ENCODE data around the gene JPT2. TPM values are rescaled to one million over a fixed set of nuclear protein-coding genes. Genes with fewer than 3 reads are reported as not detected.
A peak's percentile ranks its signal among the peaks of the same experiment; 100 is the strongest.
"Not testable (repeated sequence)": the region's sequence is repeated elsewhere in the genome, so short reads cannot be mapped to it uniquely, and the experiment has no call there.

The JPT2 gene
- polyA plus RNA-seq, 4 donors, result 76.4 to 95.3 (median 82.2) TPM

DNA sequence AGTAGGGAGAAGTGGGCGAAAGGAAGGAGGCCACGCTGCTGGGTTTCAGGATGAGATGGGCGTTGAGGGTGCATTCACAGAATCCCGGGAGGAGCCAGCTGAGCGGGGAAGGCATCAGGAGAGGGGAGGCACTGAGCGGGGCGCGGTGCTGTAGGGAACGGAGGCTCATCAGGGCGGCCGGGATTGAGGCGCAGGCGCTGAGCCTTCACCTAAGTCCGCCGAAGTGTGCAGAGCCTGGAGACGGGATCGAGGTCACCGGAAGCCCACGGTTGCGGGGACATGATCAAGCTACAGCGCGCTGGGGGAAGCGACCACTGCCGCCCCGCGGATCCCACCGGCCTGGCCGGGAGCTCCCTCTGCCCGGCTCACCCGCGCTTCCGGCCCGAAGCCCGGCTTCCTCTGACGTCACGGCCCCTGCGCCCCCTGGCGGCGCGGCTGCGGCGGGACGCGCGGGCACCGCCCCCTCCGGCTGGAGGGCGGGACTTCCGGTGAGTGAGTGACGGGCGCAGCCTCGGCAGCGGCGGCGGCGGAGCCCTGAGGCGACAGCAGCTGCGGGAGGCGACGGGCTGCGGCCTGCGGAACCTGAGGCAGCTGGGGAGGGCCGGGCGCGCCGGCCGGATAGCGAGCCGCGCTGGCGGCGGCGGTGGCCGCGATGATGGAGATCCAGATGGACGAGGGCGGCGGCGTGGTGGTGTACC, 27.8 kb downstream of the JPT2 start, which contains the start of gene MAPK8IP3:
Gene MAPK8IP3 (plus strand): TSS at position 508 of the 698 bp plus-strand sequence. CDS start 145 bp downstream, at position 653.
- peak; percentile 86 to 91 (median 86) for DNase-seq (ENCODE audit: low read depth in 4 of 4, low spot score in 3 of 4)

DNA sequence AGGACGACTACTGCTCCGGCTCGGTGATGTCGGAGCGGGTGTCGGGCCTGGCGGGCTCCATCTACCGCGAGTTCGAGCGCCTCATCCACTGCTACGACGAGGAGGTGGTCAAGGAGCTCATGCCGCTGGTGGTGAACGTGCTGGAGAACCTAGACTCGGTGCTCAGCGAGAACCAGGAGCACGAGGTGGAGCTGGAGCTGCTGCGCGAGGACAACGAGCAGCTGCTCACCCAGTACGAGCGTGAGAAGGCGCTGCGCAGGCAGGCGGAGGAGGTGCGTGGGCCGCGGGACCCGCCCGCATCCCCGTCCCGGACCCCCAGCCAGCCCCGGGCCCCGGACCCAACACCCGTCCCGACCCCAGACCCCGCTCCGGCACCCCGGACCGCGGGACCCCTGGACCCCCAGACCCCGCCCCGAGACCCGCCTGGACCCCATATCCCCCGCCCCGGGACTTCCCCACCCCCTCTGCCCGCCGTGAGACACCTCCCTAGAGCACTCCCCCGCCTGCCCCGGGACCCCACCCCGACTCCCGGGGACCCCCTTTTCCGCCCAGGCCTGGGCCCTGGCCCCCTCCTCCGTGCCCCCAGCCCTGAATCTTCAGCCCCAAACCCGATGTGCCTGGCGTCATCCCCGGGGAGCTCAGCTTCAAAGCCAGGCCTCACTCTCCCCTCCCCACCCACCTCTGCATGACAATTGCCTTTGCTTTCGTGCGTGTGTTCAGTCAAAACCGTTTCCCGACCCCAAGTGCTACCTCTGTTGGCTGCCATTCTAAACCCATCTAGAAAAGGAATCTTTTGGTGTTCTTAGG, 28.5 kb downstream of the JPT2 start:
- DNase-seq (ENCODE audit: low read depth in 4 of 4, low spot score in 3 of 4), result no peak

DNA sequence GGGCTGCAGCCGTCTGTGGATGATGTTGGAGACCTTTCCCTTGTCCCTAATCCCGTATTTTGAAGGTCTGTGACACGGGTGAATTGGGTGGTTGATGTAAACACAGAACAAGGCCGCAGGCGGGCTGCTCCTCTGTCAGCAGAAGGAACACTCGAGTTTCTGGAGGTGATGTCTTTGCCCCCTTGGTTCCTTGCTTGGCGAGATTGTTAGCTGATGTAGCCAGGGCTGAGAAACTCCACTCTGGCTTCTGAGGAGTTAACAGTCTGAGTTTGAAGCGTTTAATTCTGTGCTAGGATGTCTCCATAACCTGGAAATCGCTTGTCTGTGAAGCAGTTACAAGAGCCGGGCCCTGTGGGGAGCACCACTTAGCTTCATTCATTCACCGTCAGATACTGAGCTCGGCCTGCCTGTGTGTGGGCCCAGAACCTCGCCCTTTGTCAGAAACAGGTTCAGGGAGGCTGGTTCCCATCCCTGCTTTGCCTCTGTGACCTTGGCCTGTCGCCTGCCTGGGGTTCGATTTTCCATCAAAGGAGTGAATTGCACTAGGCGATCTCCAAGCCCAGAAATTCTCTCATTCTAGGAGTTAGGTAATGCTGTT, 29.2 kb downstream of the JPT2 start:
- no peak for DNase-seq (ENCODE audit: low read depth in 4 of 4, low spot score in 3 of 4)

DNA sequence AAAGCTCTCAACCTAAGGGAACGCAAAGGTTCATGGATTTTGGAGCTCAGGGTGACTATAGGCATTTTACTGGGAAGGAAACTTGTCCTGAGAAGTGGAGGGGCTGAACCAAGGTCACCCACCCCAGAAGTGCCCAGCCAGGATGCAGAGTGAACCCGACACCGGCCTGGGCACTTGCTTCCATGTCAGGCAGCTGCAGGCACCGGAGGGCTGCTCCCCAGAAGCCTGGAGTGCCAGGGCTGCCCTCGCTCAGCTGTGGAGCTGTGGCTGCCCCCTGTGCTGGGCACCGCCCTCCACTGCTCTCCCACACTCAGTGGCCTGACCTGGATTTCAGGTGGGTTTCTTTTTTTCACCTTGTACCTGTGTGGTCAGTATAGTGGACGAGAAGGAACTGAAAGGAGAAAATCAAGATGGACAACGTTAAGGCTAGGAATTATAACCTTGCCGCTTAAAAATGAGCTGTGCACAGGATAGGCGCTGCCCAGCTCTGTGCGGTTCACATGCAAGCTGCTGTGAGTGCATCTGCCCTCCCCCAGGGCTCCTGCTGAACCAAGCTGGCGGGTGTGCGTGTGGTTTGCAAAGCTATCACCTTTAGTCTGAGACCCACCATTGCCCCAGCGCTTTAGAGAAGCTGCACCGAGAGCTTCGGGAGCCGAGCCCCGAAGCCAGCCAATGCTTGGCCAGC, 30.1 kb downstream of the JPT2 start:
- DNase-seq (ENCODE audit: low read depth in 4 of 4, low spot score in 3 of 4), result no peak

DNA sequence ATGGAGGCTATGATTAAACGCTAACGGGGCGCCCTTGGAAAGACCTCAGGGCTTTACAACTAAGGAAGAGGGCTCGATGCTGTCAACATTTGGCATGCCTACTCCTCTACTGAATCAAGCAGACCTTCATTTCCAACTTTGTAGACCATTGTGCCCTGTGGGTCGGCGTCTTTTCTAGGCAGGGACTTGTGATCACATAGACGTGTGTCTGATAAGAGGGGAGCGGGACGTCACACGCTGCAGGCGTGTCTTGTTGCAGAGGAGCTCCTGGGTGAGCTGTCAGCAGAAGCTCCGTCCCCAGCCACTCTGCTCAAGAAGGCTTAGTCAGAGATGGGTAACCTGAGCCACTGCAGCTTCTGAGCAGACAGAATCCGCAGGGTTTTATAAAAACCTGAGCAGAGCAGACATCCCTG, 30.7 kb downstream of the JPT2 start:
- no peak for DNase-seq (ENCODE audit: low read depth in 4 of 4, low spot score in 3 of 4)

DNA sequence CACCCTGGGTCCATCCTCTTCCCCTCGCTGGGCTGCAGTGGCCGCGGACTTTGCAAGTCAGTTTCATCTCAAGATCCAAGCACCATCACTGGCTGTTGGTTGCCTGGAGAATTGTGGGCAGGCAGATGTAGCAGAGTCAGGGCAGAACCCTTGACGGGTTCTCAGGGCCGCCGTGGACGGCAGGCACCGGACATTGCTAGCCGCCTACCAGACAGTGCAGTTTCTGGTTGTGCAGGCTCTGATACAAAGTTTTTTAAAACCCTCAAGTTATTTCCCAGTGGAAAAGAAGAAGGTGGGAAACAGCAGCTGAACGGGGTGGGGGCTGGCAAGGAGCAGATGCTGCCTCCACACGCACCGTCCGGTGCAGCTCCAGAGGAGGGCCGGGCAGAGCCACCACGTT, 31.3 kb downstream of the JPT2 start:
- DNase-seq (ENCODE audit: low read depth in 4 of 4, low spot score in 3 of 4), result no peak

DNA sequence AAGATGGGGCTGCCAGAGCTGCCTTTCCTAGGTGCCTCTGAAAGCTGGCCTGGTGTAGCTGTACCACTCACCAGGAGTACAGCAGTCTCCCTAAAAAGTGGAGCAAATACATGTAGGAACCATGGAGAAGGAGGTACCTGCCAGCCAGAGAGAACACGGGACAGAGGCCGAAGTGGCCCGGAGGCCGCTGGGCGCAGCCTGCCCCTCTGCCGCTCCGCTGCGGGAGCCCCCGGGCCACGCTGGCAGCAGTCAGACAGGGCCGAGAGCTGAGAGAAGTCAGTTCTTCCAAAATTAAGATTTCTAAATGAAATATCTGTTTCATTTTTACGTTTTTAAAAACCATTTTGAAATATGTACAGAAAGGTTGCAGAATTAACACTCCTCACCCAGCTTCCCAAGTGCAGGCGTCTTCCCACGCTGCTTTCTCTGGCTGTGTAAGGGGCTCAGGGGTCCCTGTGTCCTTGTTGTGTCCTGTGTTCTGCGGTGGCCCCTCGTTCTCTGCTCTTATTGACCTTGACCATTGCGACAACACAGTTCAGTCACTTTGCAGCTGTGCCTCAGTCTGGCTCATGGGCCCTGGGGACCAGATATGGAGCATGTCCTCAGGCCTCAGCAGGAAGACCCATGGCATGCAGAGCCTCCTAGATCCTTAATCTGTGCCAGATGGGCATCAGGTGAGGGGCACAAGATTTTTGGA, 32.9 kb downstream of the JPT2 start:
- no peak for DNase-seq (ENCODE audit: low read depth in 4 of 4, low spot score in 3 of 4)

DNA sequence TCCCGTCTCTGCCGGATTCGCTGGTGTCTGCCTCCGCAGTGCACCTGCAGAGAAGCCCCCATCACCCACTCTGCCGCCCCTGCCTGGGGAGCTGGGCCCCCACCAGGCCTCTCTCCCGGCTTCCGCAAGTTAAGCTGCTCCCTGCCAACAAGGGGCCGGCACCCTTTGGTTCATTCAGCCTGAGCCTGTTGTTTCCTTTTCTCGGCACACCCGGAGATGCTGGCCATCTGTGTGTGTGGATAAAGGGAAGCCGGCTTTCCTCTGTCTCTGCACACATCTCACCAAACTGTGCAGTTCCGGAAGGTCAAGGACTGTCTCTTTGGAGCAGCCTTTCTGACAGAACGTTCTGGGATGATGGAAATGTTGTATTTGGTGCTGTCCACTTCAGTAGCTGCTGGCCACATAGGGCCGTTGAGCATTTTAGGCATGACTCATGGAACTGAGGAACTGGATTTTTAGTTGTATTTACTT, 34.7 kb downstream of the JPT2 start:
- no peak for DNase-seq (ENCODE audit: low read depth in 4 of 4, low spot score in 3 of 4)

DNA sequence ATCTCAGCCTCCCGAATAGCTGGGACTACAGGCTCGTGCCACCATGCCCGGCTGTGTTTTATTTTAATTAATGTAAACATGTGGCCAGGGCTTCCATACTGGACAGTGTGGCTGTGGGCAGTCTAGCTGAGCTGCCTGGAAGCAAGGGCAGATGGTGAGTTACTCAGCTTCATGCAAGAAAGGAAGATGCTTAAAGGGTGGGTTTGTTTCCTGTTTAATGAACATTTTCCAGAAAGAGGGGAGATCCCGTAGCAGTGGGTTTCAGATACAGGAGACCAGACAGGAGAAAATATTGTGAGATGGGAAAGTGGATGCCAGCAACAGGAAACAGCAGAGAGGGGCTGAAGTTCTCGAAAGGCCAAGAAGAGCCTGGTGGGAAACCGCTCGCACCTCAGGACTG, 35.3 kb downstream of the JPT2 start:
- no peak for DNase-seq (ENCODE audit: low read depth in 4 of 4, low spot score in 3 of 4)

DNA sequence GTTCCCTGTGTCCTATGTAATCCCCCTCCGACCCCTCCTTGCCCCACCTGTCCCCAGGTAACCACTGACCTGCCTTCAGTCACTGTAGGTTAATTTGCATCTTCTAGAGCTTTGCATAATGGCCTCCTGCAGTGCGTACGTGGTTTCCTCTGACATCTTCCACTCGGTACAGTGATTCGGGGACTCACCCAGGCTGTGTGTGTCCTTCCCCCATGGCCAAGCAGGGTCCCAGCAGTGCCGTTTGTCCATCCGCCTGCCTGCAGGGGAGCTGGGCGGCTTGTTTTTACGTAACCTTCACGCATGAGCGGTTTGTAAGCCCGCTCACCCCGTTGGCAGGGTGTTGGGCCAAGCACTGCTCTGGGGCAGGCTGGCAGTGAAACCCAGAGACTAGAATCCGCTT, 35.9 kb downstream of the JPT2 start:
- no peak for DNase-seq (ENCODE audit: low read depth in 4 of 4, low spot score in 3 of 4)

DNA sequence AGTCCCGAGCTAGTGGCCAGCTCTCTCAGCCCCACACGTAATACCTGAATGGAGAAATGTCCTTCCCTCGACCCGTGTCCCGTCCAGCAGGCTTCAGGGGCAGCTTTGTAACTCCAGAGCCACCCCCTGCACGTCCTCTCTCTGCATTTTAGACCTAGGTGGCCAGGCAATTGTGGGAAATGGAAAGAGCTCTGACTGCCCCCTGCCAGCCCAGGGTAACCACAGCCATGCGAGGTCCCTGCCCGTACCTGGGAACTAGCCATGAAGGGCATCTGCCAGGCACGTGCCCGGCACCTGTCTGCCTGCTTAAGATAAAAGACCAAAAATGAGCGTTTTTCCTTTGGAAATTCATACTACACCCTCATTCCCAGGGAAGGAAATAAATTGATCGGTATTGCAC, 37.1 kb downstream of the JPT2 start:
- no peak for DNase-seq (ENCODE audit: low read depth in 4 of 4, low spot score in 3 of 4)

DNA sequence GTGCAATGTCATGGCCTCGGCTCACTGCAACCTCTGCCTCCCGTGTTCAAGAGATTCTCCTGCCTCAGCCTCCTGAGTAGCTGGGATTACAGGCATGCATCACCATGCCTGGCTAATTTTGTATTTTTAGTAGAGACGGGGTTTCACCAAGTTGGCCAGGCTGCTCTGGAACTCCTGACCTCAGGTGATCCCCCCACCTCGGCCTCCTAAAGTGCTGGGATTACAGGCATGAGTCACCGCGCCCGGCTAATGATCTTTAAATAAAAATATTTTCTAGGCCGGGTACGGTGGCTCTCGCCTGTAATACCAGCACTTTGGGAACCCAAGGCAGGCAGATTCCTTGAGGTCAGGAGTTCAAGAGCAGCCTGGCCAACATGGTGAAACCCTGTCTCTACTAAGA, 40.2 kb downstream of the JPT2 start:
- DNase-seq (ENCODE audit: low read depth in 4 of 4, low spot score in 3 of 4), result not testable (repeated sequence)

DNA sequence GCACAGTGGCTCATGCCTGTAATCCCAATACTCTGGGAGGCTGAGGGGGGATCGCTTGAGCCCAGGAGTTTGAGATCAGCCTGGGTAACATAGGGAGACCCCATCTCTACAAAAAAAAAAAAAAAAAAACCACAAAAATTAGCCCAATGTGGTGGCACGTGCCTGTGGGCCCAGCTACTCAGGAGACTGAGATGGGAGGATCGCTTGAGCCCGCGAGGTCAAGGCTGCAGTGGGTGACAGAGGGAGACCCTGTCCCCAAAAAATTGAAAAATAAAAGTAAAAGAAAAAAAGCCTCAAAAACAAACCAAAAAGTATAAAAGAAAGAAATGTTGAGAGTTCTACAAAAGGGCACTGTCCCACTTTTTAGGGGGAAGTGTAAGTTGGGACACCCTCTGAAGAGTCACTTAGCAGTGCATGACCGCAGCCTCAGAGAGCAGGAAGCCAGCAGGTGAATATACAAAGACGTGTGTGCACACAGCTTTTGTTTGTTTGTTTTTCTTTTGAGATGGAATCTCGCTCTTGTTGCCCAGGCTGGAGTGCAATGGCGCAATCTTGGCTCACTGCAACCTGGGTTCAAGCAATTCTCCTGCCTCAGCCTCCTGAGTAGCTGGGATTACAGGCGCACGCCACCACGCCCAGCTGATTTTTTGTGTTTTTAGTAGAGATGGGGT, 41.6 kb downstream of the JPT2 start:
- not testable (repeated sequence) for DNase-seq (ENCODE audit: low read depth in 4 of 4, low spot score in 3 of 4)

DNA sequence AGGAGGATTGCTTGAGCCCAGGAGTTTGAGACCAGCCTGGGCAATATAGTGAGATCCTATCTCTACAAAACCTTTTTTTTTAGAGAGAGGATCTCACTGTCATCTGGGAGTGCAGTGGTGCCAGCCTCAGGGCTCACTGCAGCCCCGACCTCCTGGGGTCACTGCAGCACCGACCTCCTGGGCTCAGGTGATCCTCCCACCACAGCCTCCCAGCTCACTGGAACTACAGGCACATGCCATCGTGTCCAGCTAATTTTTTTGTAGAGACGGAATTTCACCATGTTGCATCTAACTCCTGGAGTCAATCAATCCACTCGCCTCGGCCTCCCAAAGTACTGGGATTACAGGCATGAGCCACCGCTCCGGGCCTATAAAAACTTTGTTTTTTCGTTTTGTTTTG, 43.3 kb downstream of the JPT2 start:
- no peak for DNase-seq (ENCODE audit: low read depth in 4 of 4, low spot score in 3 of 4)

DNA sequence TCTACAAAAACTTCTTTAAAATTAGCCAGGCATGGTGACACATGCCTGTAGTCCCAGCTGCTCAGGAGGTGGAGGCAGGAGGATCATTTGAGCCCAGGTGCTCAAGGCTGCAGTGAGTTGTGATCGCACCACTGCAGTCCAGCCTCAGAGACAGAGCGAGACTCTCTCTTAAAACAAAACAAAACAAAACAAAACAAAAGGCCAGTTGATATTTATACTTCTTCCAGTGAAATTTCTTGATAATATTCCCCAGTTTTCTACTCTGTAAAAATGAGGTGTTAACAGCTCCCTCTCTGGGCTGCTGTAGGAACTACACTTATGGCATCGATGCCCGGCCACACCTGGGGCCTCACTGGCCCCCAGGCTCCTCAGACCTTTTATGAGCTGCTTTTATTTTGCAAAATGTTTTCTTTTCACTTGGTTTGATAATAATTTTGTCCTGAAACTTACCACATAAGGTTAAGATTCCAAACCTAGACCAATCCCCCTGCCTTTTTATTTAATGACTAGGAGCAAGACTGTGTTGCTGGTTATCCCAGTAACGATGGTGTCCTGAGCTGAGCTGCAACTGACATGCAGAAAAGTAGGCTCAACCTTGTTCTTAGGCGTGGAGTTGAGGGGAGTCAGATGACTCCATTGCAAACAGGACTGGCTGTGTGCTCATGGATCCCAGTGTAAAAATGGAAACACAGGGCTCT, 45.5 kb downstream of the JPT2 start:
- DNase-seq (ENCODE audit: low read depth in 4 of 4, low spot score in 3 of 4), result no peak

DNA sequence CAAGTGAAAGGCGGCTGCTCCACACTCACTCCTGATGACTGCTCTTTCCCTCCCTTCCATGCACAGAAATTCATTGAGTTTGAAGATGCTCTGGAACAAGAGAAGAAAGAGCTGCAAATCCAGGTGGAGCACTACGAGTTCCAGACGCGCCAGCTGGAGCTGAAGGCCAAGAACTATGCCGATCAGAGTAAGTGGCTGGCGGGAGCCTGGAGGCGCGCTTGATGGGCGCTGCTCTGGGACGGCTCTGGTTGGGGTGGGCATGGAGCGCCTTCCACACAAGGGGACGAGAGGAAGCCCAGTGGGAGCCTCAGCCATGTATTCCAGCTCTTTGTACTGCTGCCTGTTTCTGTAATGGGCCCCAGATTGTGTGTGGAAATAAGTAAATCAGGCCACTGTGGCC, 46.4 kb downstream of the JPT2 start:
- DNase-seq (ENCODE audit: low read depth in 4 of 4, low spot score in 3 of 4), result no peak

DNA sequence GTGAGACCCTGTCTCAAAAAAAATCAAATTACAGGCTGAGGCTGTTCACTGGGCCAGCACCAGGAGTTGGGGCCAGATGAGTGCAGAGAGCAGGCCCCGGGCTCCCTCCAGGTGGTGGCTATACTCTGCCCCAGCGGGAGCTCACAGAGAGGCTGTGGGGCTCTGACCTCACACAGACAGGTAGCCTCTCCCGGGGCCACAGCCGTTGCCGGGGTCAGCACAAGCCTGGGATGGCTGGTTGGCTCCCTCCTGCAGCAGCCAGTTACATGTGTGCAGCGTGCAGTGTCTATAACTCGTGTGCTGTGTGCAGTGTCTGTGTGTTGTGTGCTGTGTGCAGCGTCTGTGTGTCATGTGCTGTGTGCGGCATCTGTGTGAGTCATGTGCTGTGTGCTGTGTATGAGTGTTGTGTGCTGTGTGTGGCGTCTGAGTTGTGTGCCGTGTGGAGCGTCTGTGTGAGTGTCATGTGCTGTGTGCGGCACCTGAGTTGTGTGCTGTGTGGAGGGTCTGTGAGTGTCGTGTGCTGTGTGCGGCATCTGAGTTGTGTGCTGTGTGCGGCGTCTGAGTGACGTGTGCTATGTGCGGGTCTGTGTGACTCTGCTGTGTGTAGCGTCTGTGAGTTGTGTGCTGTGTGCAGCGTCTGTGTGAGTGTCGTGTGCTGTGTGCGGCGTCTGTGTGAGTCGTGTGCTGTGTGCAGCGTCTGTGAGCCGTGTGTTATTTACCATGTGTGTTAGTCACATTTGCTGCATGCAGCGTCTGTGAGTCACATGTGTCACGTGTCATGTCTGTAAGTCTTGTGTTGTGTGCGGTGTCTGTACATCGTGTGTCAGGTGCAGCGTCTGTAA, 48.8 kb downstream of the JPT2 start:
- DNase-seq (ENCODE audit: low read depth in 4 of 4, low spot score in 3 of 4), result no peak
